Bronchial epithelial cell (primary cell): ENCODE data around the gene CCT6B. TPM values are rescaled to one million over a fixed set of nuclear protein-coding genes. Genes with fewer than 3 reads are reported as not detected.

Experiments used
- DNase-seq: peaks from one replicate; pipeline ENCODE4 v3.0.0-alpha.2; 2010; ENCODE audit warnings: low read depth
- FAIRE-seq: peaks from 2 replicates; lab custom pipeline; 2011; peaks lifted over from hg19 to GRCh38; lab: Jason Lieb, UNC
- H3K27me3 ChIP-seq: 2 replicates; pipeline ENCODE4 v1.5.1; 2011; ENCODE audit warnings: low read length; ENCODE audit not compliant: control insufficient read depth, insufficient read depth
- H3K36me3 ChIP-seq: 2 replicates; pipeline ENCODE4 v1.5.1; 2011; ENCODE audit warnings: low read length; ENCODE audit not compliant: control insufficient read depth, insufficient read depth
- H3K4me3 ChIP-seq: 2 replicates; pipeline ENCODE4 v1.5.1; 2011; ENCODE audit warnings: mild to moderate bottlenecking, low read depth, low read length, control low read depth
- total RNA-seq: library from RNA; depleted of rRNA; stranded (reverse); fragments of >200 nt; gene quantifications from 2 replicates; pipeline ENCODE4 v1.2.1, GENCODE V29; 2014
- TF ChIP-seq, protein P1 (sequence below): IDR thresholded peaks from 2 replicates; pipeline ENCODE4 v1.5.1; 2011; ENCODE audit warnings: mild to moderate bottlenecking, moderate library complexity, low read length, control low read depth, inconsistent platforms; ENCODE audit not compliant: insufficient read depth, severe bottlenecking

CCT6B gene
- total RNA-seq, 1 donor from 2014 or later: 0.79 TPM

DNA sequence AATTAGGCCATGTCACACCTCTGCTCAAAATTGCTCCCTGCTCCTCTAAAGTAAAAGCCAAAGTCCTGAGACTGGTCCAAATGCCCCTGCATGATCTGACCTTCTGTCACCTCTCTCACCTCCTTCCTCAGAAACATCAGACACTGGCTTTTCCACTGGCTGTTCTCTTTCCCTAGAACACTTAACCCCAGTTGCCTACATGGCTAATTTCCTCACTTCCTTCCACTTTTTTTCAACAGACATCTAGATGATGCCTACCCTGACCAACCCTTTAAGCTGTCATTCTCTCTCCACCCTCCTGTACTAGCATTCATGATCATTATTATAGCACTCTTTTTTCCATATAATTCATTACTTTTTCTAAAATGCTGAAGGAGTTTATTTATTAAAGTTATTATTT is 31.0 kb downstream of the CCT6B start:
- TF ChIP-seq, protein P1, sequence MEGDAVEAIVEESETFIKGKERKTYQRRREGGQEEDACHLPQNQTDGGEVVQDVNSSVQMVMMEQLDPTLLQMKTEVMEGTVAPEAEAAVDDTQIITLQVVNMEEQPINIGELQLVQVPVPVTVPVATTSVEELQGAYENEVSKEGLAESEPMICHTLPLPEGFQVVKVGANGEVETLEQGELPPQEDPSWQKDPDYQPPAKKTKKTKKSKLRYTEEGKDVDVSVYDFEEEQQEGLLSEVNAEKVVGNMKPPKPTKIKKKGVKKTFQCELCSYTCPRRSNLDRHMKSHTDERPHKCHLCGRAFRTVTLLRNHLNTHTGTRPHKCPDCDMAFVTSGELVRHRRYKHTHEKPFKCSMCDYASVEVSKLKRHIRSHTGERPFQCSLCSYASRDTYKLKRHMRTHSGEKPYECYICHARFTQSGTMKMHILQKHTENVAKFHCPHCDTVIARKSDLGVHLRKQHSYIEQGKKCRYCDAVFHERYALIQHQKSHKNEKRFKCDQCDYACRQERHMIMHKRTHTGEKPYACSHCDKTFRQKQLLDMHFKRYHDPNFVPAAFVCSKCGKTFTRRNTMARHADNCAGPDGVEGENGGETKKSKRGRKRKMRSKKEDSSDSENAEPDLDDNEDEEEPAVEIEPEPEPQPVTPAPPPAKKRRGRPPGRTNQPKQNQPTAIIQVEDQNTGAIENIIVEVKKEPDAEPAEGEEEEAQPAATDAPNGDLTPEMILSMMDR: no peak
- FAIRE-seq (no peak), DNase-seq (no peak)

GRCh38 chr17:34926661-34927060 is 34.6 kb downstream of the CCT6B start:
- no peak for DNase-seq
- FAIRE-seq: no peak

More for the DNA sequence above, 31.0 kb downstream of the CCT6B start:
- no peaks in the 10 kb centered on the region for H3K36me3 ChIP-seq
- H3K4me3 ChIP-seq: no peak overlapping the region
- H3K27me3 ChIP-seq: no peaks in the 10 kb centered on the region

DNA sequence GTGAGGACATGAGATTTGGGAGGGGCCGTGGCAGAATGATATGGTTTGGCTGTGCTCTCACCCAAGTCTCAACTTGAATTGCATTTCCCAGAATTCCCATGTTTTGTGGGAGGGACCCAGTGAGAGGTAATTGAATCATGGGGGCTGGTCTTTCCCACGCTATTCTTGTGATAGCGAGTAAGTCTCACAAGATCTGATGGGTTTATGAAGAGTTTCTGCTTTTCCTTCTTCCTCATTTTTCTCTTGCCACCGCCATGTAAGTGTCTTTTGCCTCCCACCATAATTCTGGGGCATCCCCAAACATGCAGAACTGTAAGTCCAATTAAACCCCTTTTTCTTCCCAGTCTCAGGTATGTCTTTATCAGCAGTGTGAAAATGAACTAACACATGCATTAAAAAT is 40.6 kb downstream of the CCT6B start:
- DNase-seq (no peak), FAIRE-seq (no peak)
- H3K36me3 ChIP-seq: no peaks in the 10 kb centered on the region
- TF ChIP-seq, protein P1: no peak
- no peaks in the 10 kb centered on the region for H3K27me3 ChIP-seq
- no peak overlapping the region for H3K4me3 ChIP-seq

More at GRCh38 chr17:34926661-34927060, 34.6 kb downstream of the CCT6B start:
- TF ChIP-seq, protein P1: no peak
- Histone ChIP-seq H3K4me3 (no peak overlapping the region), H3K27me3 (no peaks in the 10 kb centered on the region), H3K36me3 (no peaks in the 10 kb centered on the region)

DNA sequence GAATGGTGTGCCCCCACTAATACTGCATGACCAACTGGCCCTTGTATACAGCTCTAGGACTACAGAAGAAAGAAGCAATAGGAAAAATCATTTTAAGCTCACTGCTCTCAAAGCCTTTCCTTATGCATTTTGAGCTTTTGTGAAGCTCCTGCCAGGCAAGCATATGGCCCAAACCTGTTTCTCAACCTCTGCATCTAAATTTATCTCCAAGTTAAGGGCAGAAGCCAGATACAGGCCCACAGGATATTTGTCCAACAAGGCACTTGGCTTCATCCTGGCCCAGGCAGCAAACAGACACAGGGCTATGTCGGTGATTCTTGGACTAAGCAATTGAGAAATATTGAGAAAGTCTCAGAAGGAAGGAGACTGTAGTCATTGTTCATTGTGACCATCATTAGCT is 43.9 kb downstream of the CCT6B start:
- no peaks in the 10 kb centered on the region for H3K27me3 ChIP-seq
- FAIRE-seq (no peak), DNase-seq (no peak)
- H3K4me3 ChIP-seq: no peak overlapping the region
- TF ChIP-seq, protein P1: no peak
- no peaks in the 10 kb centered on the region for H3K36me3 ChIP-seq

- TF ChIP-seq, protein P1: no peak
- no peak for DNase-seq
- FAIRE-seq: no peak
- no peaks in the 10 kb centered on the region for H3K36me3 ChIP-seq
- no peak overlapping the region for H3K4me3 ChIP-seq
- no peaks in the 10 kb centered on the region for H3K27me3 ChIP-seq
Measured at GRCh38 chr17:34916120-34916519, 45.1 kb downstream of the CCT6B start.

GRCh38 chr17:34913001-34913400 is 48.3 kb downstream of the CCT6B start:
- DNase-seq (no peak), FAIRE-seq (no peak)
- TF ChIP-seq, protein P1: no peak
- Histone ChIP-seq H3K27me3 (no peaks in the 10 kb centered on the region), H3K4me3 (no peak overlapping the region), H3K36me3 (no peaks in the 10 kb centered on the region)
